CD8-positive, alpha-beta memory T cell (primary cell): Measurements from ENCODE around the gene TAS2R4. TPM values are rescaled to one million over a fixed set of nuclear protein-coding genes. Genes with fewer than 3 reads are reported as not detected.
A peak's percentile ranks its signal among the peaks of the same experiment; 100 is the strongest.
"Not testable (repeated sequence)": the region's sequence is repeated elsewhere in the genome, so short reads cannot be mapped to it uniquely, and the experiment has no call there.

Experiments used
- CTCF ChIA-PET: fragments of 350-600 bp; sonication (Branson Sonifier 250); formaldehyde crosslinking; loops from one replicate; lab custom pipeline; 2021; ENCODE audit warnings: antibody characterized with exemption; lab: Charles Lee
- POLR2A ChIA-PET: fragments of 350-600 bp; sonication (Branson Sonifier 250); formaldehyde crosslinking; loops from one replicate; lab custom pipeline; 2021; ENCODE audit warnings: antibody characterized with exemption; lab: Charles Lee
- DNase-seq, 5 donors: peaks; one replicate each; pipeline versions ENCODE4 v3.0.0 to v3.0.0-alpha.2; 2020 to 2022; ENCODE audit warnings: mixed read lengths in 1 of 5
- H3K27ac ChIP-seq: one replicate; pipeline ENCODE4 v1.7.0; 2013; ENCODE audit warnings: low read depth, mild to moderate bottlenecking, low read length, moderate library complexity
- H3K27me3 ChIP-seq: 2 replicates; pipeline ENCODE4 v1.7.0; 2013; ENCODE audit warnings: low read length, mild to moderate bottlenecking; ENCODE audit not compliant: insufficient read depth, poor library complexity, severe bottlenecking
- H3K36me3 ChIP-seq: 2 replicates; pipeline ENCODE4 v1.7.0; 2013; ENCODE audit warnings: mild to moderate bottlenecking, low read length, moderate library complexity; ENCODE audit not compliant: insufficient read depth
- H3K4me1 ChIP-seq: 2 replicates; pipeline ENCODE4 v1.7.0; 2013; ENCODE audit warnings: mild to moderate bottlenecking, low read length, moderate library complexity; ENCODE audit not compliant: insufficient read depth
- H3K4me3 ChIP-seq: 2 replicates; pipeline ENCODE4 v1.7.0; 2013; ENCODE audit warnings: mild to moderate bottlenecking, low read length
- H3K9me3 ChIP-seq: 2 replicates; pipeline ENCODE4 v1.7.0; 2013; ENCODE audit warnings: mild to moderate bottlenecking, low read length
- H3K27ac Mint-ChIP-seq, 8 donors: one replicate each; pipeline ENCODE4 v1.8.0; 2020 to 2021; ENCODE audit warnings: mixed read lengths in 8 of 8, mild to moderate bottlenecking in 6 of 8, inconsistent platforms in 3 of 8, moderate library complexity in 3 of 8
- H3K27me3 Mint-ChIP-seq, 2 donors: one replicate each; pipeline ENCODE4 v1.8.0; 2020 to 2021; ENCODE audit warnings: mixed read lengths in 2 of 2, mild to moderate bottlenecking in 1 of 2, moderate library complexity in 1 of 2
- H3K36me3 Mint-ChIP-seq, 3 donors: one replicate each; pipeline ENCODE4 v1.8.0; 2020 to 2021; ENCODE audit warnings: mixed read lengths in 3 of 3, inconsistent platforms in 1 of 3, mild to moderate bottlenecking in 1 of 3
- H3K4me1 Mint-ChIP-seq, 3 donors: one replicate each; pipeline ENCODE4 v1.8.0; 2020 to 2021; ENCODE audit warnings: mixed read lengths in 3 of 3, inconsistent platforms in 1 of 3, mild to moderate bottlenecking in 1 of 3
- H3K4me3 Mint-ChIP-seq, 7 donors: one replicate each; pipeline ENCODE4 v1.8.0; 2020 to 2021; ENCODE audit warnings: mixed read lengths in 7 of 7, mild to moderate bottlenecking in 6 of 7, moderate library complexity in 4 of 7, inconsistent platforms in 2 of 7
- H3K9me3 Mint-ChIP-seq, 5 donors: one replicate each; pipeline ENCODE4 v1.8.0; 2020 to 2022; ENCODE audit warnings: mixed read lengths in 5 of 5, mild to moderate bottlenecking in 3 of 5, moderate library complexity in 2 of 5, inconsistent platforms in 1 of 5
- polyA plus RNA-seq: library from polyadenylated mRNA; unstranded; fragments of 300-500 nt; fragmentation: Illumina TruSeq; gene quantifications from one replicate; pipeline ENCODE4 v1.2.3, GENCODE V29; 2021
- total RNA-seq, 2 experiments: library from RNA; stranded (reverse); gene quantifications; one replicate each; pipeline ENCODE4 v1.2.3, GENCODE V29; 2021

Gene TAS2R4
- total and polyA plus RNA-seq, 3 experiments from 2014 or later = 0.62 to 0.92 TPM; not detected in 1

DNA sequence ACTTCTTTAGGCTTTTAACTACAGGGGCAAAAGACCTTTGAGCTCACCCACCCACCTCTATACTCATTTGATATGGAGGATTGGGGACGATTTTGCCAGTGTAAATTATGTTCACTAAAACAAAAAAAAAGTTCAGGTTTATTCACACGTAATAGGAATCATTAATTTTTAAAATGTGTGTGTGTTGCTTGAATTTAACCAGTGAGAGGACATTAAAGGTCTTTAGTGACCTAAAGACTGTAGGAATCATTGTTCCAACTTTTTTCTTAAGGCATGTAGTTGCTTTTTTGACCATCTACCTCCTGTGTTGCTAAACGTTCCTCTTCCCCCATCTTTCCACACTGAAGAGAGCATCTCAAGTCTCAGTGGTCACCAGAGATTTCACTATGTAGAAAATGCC is 37.2 kb upstream of the TAS2R4 start:
- no peaks in the 10 kb centered on the region for H3K27me3 Mint-ChIP-seq
- no peak for DNase-seq
- Histone ChIP-seq H3K4me1 (peaks cover 33% of the 10 kb centered on the region), H3K27ac (no peak overlapping the region), H3K9me3 (no peaks in the 10 kb centered on the region), H3K36me3 (peaks cover 43% of the 10 kb centered on the region), H3K4me3 (peak overlapping the region; percentile 76), H3K27me3 (no peaks in the 10 kb centered on the region)
- peak overlapping the region; percentile 62 to 99 (median 98) for H3K4me3 Mint-ChIP-seq
- peak overlapping the region; percentile 76 to 98 (median 90) for H3K27ac Mint-ChIP-seq
- H3K4me1 Mint-ChIP-seq = peaks cover 46 to 78% (median 73%) of the 10 kb centered on the region in 3 donors
- no peaks in the 10 kb centered on the region for H3K9me3 Mint-ChIP-seq
- POLR2A ChIA-PET = interaction anchor here (1.5 kb wide), 1 partner anchor 188 kb away, joined by 9 read pairs; the partner anchor contains the start of gene AGK
- CTCF ChIA-PET = interaction anchor here (1.3 to 3.2 kb wide), 6 partner anchors 10 to 728 kb away, joined by 4 to 29 read pairs (median 8); partner anchors contain the start of genes AGK and DENND11
- H3K36me3 Mint-ChIP-seq = peaks cover 6 to 54% (median 22%) of the 10 kb centered on the region in 3 donors

DNA sequence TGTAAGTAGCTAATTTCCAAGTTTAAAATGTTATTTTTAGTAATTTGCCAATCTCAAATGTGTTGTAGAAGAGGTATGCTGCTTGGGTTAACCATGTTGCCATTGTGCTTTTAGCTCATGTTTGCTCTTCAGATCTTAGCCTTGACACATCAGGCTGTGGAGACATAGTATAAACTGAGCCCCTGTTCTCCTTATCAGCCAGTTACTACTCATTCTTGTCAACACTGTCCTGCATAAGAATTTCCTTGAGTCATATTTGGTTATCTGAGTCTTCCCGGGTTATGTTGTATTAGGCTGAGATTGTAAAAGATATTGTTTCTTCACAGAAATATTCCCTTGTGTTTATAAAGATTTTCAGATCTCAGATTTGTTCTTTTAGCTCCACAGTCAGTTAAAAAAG is 34.2 kb upstream of the TAS2R4 start:
- Mint-ChIP-seq H3K36me3 (peaks cover 6 to 79% (median 25%) of the 10 kb centered on the region in 3 donors), H3K9me3 (no peaks in the 10 kb centered on the region), H3K4me3 (peak overlapping the region in 2 of 7 donors; percentile 4 to 22), H3K4me1 (peaks cover 44 to 69% (median 67%) of the 10 kb centered on the region in 3 donors), H3K27me3 (no peaks in the 10 kb centered on the region), H3K27ac (no peak overlapping the region)
- no peaks in the 10 kb centered on the region for H3K9me3 ChIP-seq
- no peak overlapping the region for H3K27ac ChIP-seq
- peaks cover 27% of the 10 kb centered on the region for H3K4me1 ChIP-seq
- H3K4me3 ChIP-seq = no peak overlapping the region
- ChIA-PET POLR2A (no interaction called here), CTCF (interaction anchor here (0.9 kb wide), 1 partner anchor 88 kb away, joined by 3 read pairs; no protein-coding TSS in a partner anchor)
- H3K36me3 ChIP-seq = peaks cover 63% of the 10 kb centered on the region
- H3K27me3 ChIP-seq = no peaks in the 10 kb centered on the region
- no peak for DNase-seq

DNA sequence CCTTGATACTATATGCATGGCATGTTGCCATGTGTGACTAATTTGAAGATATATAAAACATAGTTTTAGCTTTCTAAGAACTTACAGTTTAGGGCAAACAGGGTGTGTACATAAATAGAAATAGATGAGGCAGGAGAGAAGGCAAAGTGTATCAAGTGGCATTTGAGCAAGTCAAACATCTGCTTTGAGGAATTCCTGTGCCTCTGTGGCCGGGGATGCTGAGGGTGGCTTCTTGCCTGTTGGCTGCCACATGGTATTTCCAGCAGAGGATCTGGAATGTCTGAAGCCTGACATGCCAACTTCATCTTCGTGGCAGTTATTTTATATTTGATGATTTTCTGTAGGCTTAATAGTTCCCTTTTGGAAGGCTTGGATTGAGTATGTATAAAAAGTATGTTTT is 32.3 kb upstream of the TAS2R4 start:
- peaks cover 71% of the 10 kb centered on the region for H3K36me3 ChIP-seq
- Mint-ChIP-seq H3K36me3 (peaks cover 6 to 84% (median 25%) of the 10 kb centered on the region in 3 donors), H3K27me3 (no peaks in the 10 kb centered on the region), H3K4me1 (peaks cover 29 to 51% (median 48%) of the 10 kb centered on the region in 3 donors), H3K27ac (peak overlapping the region in 1 of 8 donors; percentile 8), H3K9me3 (no peaks in the 10 kb centered on the region), H3K4me3 (no peak overlapping the region)
- H3K4me3 ChIP-seq = no peak overlapping the region
- H3K27ac ChIP-seq = no peak overlapping the region
- peaks cover 20% of the 10 kb centered on the region for H3K4me1 ChIP-seq
- POLR2A ChIA-PET = no interaction called here
- H3K27me3 ChIP-seq = no peaks in the 10 kb centered on the region
- DNase-seq = no peak
- CTCF ChIA-PET = no interaction called here
- H3K9me3 ChIP-seq = no peaks in the 10 kb centered on the region

DNA sequence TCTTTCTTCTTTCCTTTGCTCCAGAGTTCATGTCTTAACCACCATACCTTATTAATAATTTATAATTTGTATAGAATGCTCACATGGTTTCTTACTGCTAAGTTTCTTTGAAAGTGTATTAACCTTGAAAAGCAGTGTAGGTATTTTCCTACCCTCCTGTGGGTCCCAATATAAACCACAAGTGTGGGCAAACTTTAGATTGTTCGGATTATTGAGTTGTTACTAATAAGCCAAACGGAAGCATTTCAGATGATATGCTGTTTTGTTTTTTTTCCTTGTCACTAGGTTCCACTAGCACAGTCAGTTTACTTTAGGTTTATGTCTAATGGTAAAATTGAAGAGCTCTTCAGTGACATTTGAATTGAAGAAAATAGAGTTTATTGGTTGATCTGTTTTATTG is 28.1 kb upstream of the TAS2R4 start:
- no peak overlapping the region for H3K27ac Mint-ChIP-seq
- H3K27me3 Mint-ChIP-seq = no peaks in the 10 kb centered on the region
- peaks cover 42 to 89% (median 43%) of the 10 kb centered on the region in 3 donors for H3K36me3 Mint-ChIP-seq
- Histone ChIP-seq H3K36me3 (peaks cover 73% of the 10 kb centered on the region), H3K27me3 (no peaks in the 10 kb centered on the region), H3K4me3 (no peak overlapping the region), H3K27ac (no peak overlapping the region), H3K9me3 (peaks cover 5% of the 10 kb centered on the region), H3K4me1 (no peaks in the 10 kb centered on the region)
- DNase-seq = no peak
- H3K4me3 Mint-ChIP-seq = no peak overlapping the region
- H3K9me3 Mint-ChIP-seq = peaks cover 13 to 34% (median 32%) of the 10 kb centered on the region in 5 donors
- ChIA-PET POLR2A (interaction anchor here (0.7 kb wide), 1 partner anchor 665 kb away, joined by 5 read pairs; no protein-coding TSS in a partner anchor), CTCF (interaction anchor here (1.6 kb wide), 1 partner anchor 10 kb away, joined by 4 read pairs; the partner anchor contains the start of gene SSBP1)
- peaks cover 2 to 16% (median 9%) of the 10 kb centered on the region in 3 donors for H3K4me1 Mint-ChIP-seq

DNA sequence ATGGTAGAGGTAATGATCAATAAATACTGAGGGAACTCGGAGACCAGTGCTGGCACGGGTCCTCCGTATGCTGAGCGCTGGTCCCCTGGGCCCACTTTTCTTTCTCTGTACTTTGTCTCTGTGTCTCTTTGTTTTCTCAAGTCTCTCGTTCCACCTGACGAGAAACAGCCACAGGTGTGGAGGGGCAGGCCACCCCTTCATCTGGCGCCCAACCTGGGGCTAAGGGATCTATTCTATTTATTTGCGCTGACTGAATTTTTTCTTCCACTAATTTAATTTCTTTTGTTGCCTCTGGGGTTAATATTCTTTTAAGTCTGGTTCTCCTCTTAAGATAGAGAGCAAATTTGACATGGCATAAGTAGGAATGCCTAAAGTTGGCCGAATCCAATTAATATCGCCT is 24.6 kb upstream of the TAS2R4 start:
- H3K9me3 ChIP-seq, POLR2A ChIA-PET, H3K27me3 ChIP-seq, H3K4me3 Mint-ChIP-seq, H3K4me1 Mint-ChIP-seq, H3K27me3 Mint-ChIP-seq, H3K4me3 ChIP-seq, H3K4me1 ChIP-seq, H3K27ac ChIP-seq, CTCF ChIA-PET, DNase-seq: not testable (repeated sequence)
- peaks cover 50% of the 10 kb centered on the region for H3K36me3 ChIP-seq
- peaks cover 13 to 34% (median 32%) of the 10 kb centered on the region in 5 donors for H3K9me3 Mint-ChIP-seq
- peak overlapping the region in 1 of 8 donors; percentile 66 for H3K27ac Mint-ChIP-seq
- peaks cover 53 to 91% (median 55%) of the 10 kb centered on the region in 3 donors for H3K36me3 Mint-ChIP-seq

DNA sequence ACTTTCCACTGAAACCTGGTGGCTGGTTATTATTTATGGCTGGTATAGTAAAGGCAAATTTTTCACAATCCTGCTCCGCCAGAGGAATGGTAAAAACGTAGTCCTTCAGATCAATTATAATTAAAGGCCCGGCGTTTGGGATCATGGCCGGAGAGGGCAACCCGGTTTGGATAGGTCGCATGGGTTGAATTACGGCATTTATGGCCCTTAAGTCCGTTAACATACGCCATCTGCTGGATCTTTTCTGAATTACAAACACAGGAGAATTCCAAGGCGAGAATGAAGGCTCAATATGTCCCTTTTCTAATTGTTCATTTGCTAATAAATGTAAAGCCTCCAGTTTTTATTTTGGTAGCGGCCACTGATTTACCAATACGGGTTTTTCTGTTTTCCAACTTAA is 23.8 kb upstream of the TAS2R4 start:
- Histone ChIP-seq H3K9me3 (peaks cover 5% of the 10 kb centered on the region), H3K27me3 (no peaks in the 10 kb centered on the region), H3K27ac (no peak overlapping the region), H3K4me3 (no peak overlapping the region), H3K4me1 (no peaks in the 10 kb centered on the region), H3K36me3 (peaks cover 50% of the 10 kb centered on the region)
- peaks cover 55 to 96% (median 56%) of the 10 kb centered on the region in 3 donors for H3K36me3 Mint-ChIP-seq
- DNase-seq = no peak
- peaks cover 13 to 34% (median 32%) of the 10 kb centered on the region in 5 donors for H3K9me3 Mint-ChIP-seq
- ChIA-PET POLR2A (no interaction called here), CTCF (no interaction called here)
- H3K4me1 Mint-ChIP-seq = peaks cover 4 to 8% (median 7%) of the 10 kb centered on the region in 3 donors
- H3K4me3 Mint-ChIP-seq = no peak overlapping the region
- no peak overlapping the region for H3K27ac Mint-ChIP-seq
- H3K27me3 Mint-ChIP-seq = no peaks in the 10 kb centered on the region

DNA sequence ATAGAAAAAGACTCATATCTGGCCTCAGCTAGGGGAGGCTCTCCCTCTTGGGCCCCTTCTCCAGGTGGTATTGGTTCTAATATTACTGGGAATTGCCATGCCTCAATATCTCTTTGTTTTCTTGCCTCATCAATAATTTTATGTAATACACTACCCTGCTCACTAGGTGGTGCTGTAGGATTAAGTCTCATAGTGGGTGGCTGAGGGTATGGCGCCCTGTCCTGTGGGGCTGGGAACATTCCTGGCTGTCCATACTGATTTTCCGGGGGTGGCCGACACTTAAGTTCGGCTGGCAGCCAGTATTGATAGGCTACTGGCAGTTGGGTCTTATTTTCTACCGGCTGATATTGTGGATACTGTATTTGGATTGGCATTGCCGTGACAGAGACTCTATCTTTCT is 21.5 kb upstream of the TAS2R4 start:
- peak overlapping the region in 1 of 8 donors; percentile 87 for H3K27ac Mint-ChIP-seq
- Histone ChIP-seq H3K27me3 (no peaks in the 10 kb centered on the region), H3K9me3 (peaks cover 5% of the 10 kb centered on the region), H3K4me1 (no peaks in the 10 kb centered on the region), H3K27ac (no peak overlapping the region), H3K36me3 (peaks cover 50% of the 10 kb centered on the region), H3K4me3 (no peak overlapping the region)
- peaks cover 4 to 9% (median 8%) of the 10 kb centered on the region in 3 donors for H3K4me1 Mint-ChIP-seq
- peaks cover 52 to 94% (median 57%) of the 10 kb centered on the region in 3 donors for H3K36me3 Mint-ChIP-seq
- peak overlapping the region in 1 of 7 donors; percentile 24 for H3K4me3 Mint-ChIP-seq
- ChIA-PET CTCF (no interaction called here), POLR2A (no interaction called here)
- H3K27me3 Mint-ChIP-seq = no peaks in the 10 kb centered on the region
- peaks cover 13 to 34% (median 31%) of the 10 kb centered on the region in 5 donors for H3K9me3 Mint-ChIP-seq
- DNase-seq = peak in 2 of 5 donors; percentile 3 to 14

DNA sequence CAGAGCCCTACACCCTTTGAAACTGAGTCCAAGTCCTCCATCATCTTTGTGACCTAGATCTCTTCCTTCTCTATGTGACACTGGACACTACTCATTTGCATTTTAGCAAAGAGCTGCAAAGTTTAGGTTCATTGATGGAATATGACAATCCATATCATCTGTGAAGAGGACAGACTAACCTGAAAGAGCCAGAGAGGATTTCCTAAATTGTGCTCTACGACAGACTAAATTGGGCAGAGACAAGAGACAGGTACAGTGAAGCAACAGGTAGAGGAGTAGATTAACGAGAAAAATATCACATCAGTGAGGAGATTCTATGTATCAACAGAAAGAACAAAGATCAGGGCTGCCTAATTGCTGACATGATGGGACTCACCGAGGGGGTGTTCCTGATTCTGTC is 12.7 kb upstream of the TAS2R4 start, which contains the start of gene TAS2R3:
TSS of gene TAS2R3 (plus strand) at position 301 of the 400 bp plus-strand sequence. CDS start at position 363, 62 bp downstream.
- H3K27me3 Mint-ChIP-seq = no peaks in the 10 kb centered on the region
- no peak within 1 kb of the TSS for H3K27ac ChIP-seq
- H3K4me1 ChIP-seq = no peaks in the 10 kb centered on the region
- peaks cover 21% of the 10 kb centered on the region for H3K36me3 ChIP-seq
- H3K9me3 ChIP-seq = no peaks in the 10 kb centered on the region
- no peak for DNase-seq
- H3K36me3 Mint-ChIP-seq = peaks cover 23 to 69% (median 33%) of the 10 kb centered on the region in 3 donors
- peaks cover 4 to 14% (median 7%) of the 10 kb centered on the region in 3 donors for H3K4me1 Mint-ChIP-seq
- ChIA-PET POLR2A (no interaction called here), CTCF (no interaction called here)
- H3K4me3 Mint-ChIP-seq = no peak within 1 kb of the TSS
- no peak within 1 kb of the TSS for H3K4me3 ChIP-seq
- H3K27ac Mint-ChIP-seq = no peak within 1 kb of the TSS
- no peaks in the 10 kb centered on the region for H3K27me3 ChIP-seq
- no peaks in the 10 kb centered on the region for H3K9me3 Mint-ChIP-seq
